Activated T-helper 9 cell treated with anti-CD3 and anti-CD28 coated beads, Interleukin-2, amount 50 U/mL, for 16 hours (primary cell): ENCODE measurements around the gene INA.

Experiments used
- DNase-seq: peaks from one replicate; pipeline ENCODE4 v3.0.0-alpha.2; 2020; ENCODE audit warnings: low read depth

The INA gene

GRCh38 chr10:103276251-103276895 lies 565 bp upstream of the INA start:
- DNase-seq = no peak

DNA sequence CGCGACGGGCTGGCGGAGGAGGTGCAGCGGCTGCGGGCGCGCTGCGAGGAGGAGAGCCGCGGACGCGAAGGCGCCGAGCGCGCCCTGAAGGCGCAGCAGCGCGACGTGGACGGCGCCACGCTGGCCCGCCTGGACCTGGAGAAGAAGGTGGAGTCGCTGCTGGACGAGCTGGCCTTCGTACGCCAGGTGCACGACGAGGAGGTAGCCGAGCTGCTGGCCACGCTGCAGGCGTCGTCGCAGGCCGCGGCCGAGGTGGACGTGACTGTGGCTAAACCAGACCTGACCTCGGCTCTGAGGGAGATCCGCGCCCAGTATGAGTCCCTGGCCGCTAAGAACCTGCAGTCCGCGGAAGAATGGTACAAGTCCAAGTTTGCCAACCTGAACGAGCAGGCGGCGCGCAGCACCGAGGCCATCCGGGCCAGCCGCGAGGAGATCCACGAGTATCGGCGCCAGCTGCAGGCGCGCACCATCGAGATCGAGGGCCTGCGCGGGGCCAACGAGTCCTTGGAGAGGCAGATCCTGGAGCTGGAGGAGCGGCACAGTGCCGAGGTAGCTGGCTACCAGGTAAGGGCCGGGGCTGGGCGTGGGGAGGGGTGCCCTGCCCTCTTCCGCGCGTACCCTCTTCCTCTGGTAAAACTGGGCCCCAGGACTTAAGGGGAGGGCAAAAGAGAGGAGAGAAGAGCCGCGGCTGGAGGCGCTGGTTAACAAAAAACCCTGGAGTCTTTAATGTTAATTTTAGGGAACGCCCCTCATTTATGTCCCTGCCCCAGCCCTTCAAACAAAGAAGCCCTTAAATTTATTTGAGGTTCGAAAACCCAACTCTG lies 987 bp downstream of the INA start:
- DNase-seq = no peak

GRCh38 chr10:103278537-103278823 lies 1.5 kb downstream of the INA start:
- no peak for DNase-seq

GRCh38 chr10:103278862-103279298 lies 1.9 kb downstream of the INA start:
- DNase-seq = no peak

DNA sequence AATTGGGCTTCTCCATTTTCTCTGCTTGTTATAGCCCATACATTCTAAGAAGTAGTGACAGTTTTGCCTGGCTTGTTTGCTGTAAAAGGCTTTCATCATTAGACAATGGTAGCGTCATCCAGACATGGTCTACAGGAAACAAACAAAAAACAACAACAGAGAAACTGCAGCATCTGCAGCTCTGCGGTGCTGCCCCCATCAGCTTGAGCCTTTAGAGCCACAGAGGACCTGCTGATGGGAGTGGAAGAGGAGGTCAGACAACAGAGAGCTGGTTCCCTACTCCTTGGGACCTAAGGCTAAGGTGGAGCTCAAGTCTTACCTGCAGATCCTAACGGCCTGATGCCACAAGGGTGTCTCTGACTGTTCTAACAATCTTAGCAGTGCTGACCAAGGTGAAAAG lies 3.1 kb downstream of the INA start:
- no peak for DNase-seq

- no peak for DNase-seq
These were observed 3.6 kb downstream of the INA start for GRCh38 chr10:103280506-103280905.

- no peak for DNase-seq
These were observed 4.8 kb downstream of the INA start for GRCh38 chr10:103281753-103282152.

DNA sequence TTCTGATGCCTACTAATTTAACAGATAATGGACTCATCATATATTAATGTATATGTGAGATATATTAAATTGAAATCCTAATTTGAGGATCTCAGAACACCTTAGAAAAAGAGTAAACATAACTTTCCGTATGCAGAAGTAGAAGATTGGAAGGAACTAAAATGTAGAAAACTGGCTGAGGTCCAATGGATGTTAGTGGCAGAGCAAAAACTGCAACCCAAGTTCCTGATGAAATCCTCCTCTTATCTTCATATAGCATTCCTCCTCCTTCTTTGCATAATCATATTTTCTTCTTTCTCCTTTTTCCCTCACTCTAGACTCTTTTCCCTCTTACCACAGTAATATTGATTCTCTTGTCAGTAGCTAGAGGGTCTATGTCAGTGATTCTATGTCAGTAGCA lies 6.0 kb downstream of the INA start:
- no peak for DNase-seq

DNA sequence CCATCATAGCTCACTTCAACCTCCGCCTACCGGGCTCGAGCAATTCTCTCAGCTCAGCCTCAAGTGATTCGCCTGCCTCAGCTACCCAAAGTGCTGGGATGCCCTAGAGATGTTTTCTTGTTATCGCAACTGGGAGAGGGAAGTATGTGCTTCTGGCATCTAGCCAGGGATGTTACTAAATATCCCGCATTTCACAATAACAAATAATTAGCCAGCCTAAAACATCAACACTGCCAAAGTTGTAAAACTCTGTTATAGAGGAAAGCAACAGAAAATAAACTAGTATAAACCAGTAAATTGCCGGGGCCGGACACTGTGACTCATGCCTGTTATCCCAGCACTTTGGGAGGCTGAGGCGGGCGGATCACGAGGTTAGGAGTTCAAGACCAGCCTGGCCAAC lies 7.2 kb downstream of the INA start:
- no peak for DNase-seq

DNA sequence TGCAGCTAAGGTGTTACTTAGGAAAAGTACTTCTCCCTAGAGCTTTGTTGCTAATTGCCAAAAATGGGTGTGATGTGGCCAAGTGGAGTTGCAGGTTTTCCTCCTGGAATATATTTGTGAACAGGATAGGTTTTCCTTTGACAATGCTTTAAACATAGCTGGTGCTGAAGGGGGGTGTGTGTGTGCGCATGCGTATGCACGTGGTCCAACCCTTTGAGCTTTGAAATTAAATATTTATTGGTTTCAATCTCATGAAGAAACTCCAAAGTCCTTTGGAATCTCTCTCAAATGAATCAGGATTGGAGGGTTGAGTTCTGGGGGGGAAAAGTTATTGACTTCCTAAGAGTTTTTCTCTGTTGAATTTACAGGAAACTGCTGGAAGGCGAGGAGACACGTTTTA lies 11.1 kb downstream of the INA start:
- DNase-seq = no peak

GRCh38 chr10:103291588-103291987 lies 14.7 kb downstream of the INA start:
- DNase-seq = no peak

- DNase-seq = no peak
These were observed 18.6 kb downstream of the INA start for GRCh38 chr10:103295374-103296015.

GRCh38 chr10:103307594-103307993 lies 30.7 kb downstream of the INA start:
- DNase-seq = no peak

GRCh38 chr10:103310197-103310596 lies 33.3 kb downstream of the INA start:
- DNase-seq = no peak

GRCh38 chr10:103316087-103316486 lies 39.1 kb downstream of the INA start:
- no peak for DNase-seq

- DNase-seq = no peak
These were observed 51.0 kb downstream of the INA start for GRCh38 chr10:103327906-103328305.

GRCh38 chr10:103333934-103334520 lies 57.1 kb downstream of the INA start:
- DNase-seq = no peak

DNA sequence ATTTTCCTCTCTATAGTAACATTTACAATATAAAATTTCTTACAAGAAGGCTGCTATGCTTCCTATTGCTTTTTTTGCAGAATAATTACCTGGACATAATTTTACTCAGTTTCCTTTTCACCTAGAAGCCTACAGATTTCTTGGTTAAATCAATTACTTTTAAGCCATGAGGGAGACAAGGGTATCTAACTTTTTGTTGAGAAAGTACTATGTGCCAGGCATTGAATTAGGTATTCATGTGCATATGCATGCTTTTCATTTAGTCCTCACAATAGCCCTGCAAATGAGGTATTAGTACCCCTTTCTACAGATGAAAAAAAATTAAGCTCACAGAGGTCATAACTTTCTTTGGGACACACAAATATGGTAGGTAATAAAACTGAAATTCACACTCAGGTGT lies 57.6 kb downstream of the INA start:
- no peak for DNase-seq

DNA sequence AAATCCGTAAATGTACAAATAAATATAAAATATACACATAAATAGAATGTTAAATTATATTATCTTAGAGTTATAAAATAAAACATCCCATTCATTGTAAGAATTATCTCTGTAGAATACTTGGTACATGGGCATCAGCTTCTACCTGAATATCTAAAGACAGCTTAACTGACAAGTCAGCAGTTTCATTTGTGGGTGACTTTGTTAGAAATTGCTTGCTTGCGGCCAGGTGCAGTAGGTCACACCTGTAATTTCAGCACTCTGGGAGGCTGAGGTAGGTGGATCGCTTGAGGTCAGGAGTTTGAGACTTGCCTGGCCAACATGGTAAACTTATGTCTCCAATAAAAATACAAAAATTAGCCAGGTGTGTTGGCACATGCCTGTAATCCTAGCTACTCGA lies 59.4 kb downstream of the INA start:
- no peak for DNase-seq
